GM21390 (cell line): ENCODE results near the gene LCE2D.
"Not testable (repeated sequence)": the region's sequence is repeated elsewhere in the genome, so short reads cannot be mapped to it uniquely, and the experiment has no call there.

Experiments used
- ATAC-seq: cut with Tn5 transposase; IDR thresholded peaks from one replicate; pipeline ENCODE4 v1.9.1; 2021; ENCODE audit not compliant: unreplicated experiment

LCE2D gene, protein sequence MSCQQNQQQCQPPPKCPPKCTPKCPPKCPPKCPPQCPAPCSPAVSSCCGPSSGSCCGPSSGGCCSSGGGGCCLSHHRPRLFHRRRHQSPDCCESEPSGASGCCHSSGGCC

DNA sequence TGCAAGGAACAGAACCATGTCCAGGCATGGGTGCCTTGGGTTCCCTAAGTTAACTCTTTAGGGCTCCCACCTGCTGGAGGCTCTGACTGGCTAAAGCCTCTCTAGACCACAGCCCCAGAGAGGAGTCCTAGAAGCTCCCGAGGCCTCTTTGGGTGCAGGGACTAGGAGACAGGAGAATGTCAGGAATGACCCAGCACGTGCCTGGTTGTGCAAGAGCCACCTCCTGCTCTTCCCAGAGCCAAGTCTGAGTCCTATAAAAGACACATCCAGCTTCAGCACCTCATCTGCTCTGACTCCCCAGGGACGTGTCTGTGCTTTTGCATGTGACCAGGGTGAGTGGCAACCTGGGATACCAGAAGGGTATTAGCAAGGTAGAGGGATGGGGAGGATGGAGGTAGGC, at the start of gene LCE2D:
Gene LCE2D, plus strand, starts transcription at position 283 of the 400 bp plus-strand sequence. CDS start 726 bp downstream, outside the sequence.
- no peak for ATAC-seq

DNA sequence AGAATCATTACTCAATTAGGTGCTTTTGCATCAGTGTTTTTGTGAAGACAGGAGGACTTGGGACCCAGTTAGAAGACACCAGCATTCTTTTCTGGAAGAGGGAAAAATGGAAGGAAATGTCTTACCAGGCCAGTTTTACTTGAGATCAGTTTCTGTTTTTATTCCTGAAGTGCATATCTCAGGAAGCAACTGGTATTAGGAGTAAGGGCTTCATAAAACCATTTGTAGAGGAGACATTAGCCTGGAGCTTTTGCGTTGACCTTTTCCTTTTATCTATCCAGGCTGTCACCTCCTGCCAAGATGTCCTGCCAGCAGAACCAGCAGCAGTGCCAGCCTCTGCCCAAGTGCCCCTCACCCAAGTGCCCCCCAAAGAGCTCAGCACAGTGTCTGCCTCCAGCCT, 49.7 kb upstream of the LCE2D start, which contains the start of gene LCE3B:
Gene LCE3B, plus strand, starts transcription at position 301 of the 400 bp plus-strand sequence. Its CDS starts 0 bp downstream, at position 301.
- no peak for ATAC-seq

DNA sequence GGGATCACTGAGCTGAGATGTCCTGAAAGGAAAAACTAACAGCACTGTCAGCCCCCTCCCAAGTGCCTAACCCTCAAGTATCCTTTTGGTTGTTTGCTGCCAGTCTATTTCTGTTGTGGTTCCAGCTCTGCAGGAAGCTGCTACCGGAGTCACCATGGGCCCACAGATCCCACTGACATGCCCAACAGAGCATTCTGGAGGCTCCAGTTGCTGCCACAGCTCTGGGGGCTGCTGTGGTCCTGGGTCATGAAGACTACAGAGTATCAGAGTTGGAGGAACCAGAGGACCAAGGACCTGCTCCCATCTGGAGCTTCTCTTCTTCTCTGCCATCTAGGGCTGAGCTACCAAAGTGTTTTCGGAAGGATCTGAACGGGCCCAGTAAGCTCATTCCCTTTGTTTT, 41.2 kb upstream of the LCE2D start:
- no peak for ATAC-seq

DNA sequence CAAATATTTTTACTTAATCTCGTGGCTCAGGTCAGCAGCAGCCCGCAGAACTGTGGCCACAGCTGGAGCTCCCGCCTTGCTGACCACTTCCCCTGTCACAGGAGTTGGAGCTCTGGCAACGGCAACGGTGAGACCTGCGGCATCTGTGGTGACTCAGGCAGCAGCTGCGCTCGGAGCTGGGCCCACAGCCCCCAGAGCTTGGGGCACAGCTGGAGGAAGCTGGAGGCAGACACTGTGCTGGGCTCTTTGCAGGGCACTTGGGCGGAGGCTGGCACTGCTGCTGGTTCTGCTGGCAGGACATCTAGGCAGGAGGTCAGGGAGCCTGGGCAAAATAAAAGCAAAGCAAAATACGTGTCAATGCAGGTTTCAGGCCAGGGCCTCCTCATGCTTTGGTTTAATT, 40.4 kb upstream of the LCE2D start, which contains the start of gene LCE3A:
Gene LCE3A, minus strand, starts transcription at position 301 of the 400 bp plus-strand sequence. Its CDS starts 0 bp downstream, at position 301.
- no peak for ATAC-seq

DNA sequence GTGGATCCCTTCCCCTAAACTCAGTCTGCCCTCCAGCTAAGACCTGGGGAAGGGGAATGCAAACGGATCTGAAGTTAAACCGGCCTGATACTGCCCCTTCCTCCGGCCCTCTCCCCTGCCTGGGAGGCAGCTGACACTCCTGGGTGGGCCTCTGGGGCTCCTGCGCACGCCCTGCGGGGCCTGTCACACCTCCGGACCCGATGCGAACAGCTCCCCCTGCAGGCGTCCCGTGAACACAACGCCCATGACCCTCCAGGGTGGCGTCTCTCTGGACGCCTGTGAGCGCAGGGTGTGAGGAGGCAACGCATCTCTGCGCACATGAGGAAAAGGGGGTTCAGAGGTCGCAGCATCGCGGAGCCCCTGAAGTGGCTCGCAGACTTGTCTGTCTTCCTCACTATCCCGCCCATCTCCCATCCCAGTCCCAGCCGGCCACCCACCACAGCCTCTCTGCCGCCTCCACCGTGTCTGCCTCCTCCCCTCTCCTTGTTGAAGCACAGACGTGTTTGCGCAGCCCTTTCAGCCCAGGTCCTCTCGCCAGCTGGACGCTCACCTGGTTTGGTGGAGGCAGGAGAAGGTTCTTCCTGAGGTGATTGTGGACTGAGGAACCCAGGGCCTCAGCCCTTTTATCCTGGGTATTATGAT, 39.9 kb upstream of the LCE2D start:
- ATAC-seq, result no peak

DNA sequence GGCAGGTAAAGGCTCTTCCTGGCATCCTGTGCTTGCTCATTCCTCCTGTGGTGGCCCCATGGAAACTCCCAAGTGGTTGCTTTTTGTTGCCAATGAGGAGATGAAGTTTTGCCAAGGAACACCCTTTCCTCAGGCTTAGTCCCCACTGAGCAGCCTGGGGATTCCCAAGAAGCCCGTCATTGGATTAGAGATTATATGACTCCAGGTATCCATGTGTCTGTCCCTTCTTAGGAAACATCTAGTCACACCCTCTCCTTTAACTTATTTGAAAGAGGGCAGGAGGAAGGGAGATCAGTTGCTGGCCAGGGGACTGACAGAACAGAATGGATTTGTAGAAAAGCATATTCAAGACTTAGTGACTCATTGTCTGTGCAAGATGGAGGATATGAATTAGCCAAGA, 36.4 kb upstream of the LCE2D start:
- ATAC-seq, result no peak

DNA sequence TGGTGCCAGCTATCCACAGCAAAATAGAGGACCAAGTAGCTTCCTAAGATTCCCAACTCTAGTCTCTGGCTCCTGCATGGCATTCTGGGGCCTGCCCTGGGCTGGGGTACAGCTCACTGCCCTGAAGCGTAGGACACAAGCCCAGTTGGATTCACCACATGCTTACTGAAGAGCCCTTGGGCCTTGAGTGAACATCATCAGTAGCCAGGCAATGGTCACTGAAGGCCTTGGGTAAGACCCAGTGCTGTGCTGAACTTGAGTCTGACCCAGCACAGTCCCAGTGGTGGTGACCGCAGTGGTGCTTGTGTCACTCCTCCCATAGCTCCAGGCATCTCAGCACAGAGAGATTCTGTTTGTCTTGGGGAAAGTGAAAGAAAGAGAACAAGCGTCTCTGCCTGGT, 32.6 kb upstream of the LCE2D start:
- no peak for ATAC-seq

DNA sequence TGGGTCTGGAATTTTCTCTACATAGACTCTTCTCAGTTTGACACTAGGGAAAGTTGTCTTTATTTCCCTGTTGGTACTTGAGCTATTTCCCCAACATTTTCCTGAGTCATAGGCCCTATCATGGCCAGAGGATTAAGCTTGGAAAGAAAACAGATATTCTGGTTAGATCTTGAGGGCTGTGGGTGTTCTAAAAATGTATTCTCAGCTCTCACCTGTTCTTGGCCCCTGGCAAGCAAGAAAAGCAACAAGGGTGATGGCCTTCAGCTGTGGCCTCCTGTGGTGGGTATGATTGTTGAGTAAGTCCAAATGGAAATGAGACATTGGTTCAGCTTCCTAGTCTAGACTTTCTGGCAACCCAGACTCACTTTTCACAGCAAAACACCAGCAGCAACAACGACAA, 22.8 kb upstream of the LCE2D start:
- ATAC-seq, result no peak

DNA sequence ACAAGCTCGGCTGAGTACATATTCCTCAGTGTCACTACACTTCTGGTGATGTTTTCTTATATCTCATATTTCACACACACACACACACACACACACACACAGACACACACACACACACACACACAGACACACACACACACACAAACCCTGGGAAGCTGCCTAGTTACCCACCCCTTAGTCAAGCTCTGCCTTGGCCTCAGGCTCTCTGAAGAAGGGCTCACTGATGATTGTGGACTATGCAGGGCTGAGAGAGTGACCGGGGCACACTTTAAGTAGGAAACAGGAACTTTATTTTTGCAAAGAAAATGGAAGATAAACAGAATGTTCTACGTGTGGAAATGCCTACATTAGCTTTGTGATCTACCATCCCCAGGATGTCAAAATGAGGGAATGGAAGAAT, 19.2 kb upstream of the LCE2D start:
- ATAC-seq, result no peak

DNA sequence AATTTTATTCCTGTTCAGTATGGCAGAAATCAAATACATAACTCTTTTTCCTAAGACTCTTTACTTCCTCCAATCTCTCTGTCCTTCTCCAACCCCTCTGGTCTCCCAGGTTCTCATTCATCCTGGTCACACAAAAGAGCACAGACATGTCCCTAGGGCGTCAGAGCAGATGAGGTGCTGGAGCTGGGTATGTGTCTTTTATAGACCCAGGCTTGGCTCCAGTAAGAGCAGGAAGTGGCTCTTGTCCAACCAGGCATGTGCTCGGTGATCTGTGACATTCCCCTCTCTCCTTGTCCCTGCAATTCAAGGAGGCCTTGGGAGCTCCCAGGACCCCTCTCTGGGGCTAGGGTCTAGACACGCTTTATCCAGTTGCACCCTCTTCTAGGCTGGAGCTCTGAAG, 18.0 kb upstream of the LCE2D start:
- ATAC-seq, result no peak

DNA sequence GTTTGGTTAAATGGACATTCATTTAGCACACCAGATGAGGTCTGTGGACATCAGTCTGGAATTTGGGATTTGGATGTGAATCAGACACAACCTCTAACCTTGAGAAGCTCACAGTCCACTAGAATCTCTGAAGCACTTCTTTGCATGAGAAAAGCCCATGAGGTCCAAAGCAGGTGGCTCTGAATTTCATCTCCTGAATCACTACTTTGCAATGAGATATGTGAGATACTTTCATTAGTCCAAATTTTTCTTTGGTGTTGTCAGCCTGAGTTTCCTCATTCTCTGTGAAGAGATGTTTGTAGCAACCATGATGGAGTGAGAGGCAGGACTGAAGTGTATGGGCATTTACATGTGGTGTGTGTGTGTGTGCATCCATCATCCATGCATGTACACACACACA, 16.5 kb upstream of the LCE2D start:
- ATAC-seq, result no peak

DNA sequence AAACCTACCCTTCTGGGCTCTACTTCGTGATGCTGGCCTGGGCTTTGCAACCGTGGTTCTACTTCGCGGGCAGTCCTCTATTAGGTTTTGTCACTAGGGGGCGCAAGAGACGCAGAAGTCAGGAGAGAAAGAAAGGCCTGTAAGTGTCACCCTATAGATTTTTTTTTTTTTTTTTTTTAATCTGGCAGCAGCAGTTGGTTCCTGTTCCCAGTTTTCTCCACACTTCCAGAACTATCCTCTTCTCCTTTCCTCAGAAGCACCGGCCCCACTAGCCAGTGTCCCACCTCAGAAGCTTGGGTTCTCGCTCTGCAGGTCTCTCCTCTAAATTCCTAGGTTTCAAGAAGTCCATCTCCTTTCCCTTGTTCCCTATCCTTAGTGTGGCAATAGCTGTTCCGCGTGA, 9.1 kb upstream of the LCE2D start:
- no peak for ATAC-seq

DNA sequence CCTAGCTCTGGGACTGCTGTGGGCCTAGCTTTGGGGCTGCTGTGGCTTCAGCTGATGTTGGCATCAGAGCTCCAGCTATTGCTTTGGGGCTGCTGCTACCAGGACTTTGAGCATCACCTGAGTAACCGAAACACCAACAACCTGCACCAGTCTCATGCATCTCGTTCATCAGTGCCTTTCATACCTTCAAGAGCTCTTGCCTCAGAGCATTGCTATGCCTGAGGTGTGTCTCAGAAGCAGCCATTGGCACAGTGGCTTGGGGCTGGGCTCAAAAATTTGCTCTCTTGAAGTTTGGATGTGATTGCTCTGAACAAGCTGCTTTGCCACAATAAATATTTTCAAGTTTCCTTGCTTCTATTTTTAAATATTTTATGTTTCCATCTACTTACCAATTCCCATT, 6.7 kb upstream of the LCE2D start:
- no peak for ATAC-seq

DNA sequence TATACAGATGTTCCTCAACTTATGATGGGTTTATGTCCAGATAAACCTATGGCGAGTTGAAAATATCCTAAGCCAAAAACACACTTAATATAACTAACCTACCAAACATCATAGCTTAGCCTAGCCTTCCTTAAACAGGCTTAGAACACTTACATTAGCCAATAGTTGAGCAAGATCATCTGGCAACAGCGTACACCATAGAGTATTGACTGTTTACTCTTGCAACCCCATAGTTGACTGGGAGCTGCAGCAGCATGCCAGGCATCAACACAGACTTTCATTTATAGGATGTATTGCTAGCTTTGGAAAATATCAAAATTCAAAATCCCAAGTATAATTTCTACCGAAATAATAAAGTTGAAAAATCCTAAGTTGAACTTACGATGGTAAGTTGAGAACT, 5.5 kb upstream of the LCE2D start:
- ATAC-seq, result no peak

DNA sequence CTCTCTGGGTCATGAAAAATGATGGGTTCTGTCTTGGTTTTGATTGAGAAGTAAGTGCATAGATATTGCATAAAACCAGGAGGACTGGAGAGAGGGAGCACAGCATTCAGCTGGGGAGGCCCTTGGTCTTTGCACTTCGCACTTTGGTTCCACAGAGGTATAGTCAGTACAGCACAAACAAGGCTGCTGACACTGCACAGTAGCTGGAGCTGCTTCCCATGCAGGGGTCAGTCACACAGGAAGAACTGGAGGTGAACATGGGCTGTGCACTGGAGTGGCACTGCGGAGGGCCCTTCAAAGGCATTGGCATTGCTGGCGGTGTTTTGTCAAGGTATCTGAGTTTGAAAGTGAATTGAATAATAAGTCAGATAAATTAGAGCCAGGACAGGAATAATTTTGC, 4.5 kb upstream of the LCE2D start:
- ATAC-seq, result no peak

DNA sequence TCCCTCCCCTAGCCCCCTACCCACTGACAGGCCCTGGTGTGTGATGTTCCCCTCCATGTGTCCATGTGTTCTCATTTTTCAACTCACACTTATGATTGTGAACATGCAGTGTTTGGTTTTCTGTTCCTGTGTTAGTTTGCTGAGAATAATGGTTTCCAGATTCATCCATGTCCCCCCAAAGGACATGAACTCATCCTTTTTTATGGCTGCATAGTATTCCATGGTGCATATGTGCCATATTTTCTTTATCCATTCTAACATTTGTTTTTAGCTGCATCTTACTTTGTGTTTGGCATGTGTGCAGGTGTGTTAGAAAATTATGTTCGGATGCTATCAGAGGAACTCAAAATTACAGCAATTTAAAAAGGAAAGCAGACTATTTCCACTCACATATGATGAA, 3.0 kb downstream of the LCE2D start:
- ATAC-seq, result not testable (repeated sequence)

DNA sequence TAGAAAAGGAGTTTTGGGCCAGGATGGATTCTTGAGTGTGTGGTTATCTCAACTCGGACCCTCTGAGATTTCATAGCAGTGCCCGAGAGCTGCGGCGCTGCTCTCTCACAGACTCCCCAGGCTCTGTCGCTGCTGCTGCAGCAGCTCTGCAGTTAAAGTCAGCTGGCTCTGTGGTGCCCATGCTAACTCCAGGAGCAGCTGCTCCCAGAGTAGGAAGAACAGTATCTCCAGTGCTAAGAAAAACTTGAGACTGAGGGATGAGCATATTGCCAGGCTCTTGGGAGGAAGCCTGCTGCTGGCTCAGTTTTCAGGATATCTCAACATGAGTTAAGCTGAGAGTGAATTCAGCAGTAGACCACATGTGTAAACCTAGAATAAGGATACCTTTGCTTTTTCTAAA, 4.5 kb downstream of the LCE2D start:
- no peak for ATAC-seq

DNA sequence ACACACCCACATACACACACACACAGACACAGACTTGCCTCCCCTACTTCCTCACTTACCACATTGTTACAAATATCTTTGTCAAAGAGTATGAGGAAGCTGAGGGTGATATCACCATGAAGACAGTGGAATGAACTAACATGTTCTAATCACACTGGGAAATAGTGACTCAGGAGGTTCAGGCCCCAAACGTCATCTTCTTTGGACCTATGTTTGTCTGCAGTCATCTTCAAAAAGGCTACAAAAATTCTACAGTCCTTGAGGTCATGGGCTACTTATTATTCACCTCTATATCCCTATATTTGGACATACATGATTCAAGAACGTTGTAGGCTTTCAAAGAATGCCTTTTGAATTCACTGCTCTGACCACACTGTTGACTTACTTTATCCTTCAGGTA, 9.8 kb downstream of the LCE2D start:
- no peak for ATAC-seq

DNA sequence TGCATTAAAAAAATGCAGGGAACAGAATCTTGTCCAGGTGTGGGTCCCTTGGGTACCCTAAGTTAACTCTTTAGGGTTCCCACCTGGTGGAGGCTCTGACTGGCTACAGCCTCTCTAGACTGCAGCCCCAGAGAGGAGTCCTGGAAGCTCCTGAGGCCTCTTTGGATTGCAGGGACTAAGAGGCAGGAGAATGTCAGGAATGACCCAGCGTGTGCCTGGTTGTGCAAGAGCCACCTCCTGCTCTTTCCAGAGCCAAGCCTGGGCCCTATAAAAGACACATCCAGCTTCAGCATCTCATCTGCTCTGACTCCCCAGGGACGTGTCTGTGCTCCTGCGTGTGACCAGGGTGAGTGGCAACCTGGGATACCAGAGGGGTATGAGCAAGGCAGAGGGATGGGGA, 11.8 kb downstream of the LCE2D start, which contains the start of gene LCE2C:
Gene LCE2C, plus strand, starts transcription at position 297 of the 400 bp plus-strand sequence. CDS start 737 bp downstream, outside the sequence.
- ATAC-seq, result not testable (repeated sequence)

DNA sequence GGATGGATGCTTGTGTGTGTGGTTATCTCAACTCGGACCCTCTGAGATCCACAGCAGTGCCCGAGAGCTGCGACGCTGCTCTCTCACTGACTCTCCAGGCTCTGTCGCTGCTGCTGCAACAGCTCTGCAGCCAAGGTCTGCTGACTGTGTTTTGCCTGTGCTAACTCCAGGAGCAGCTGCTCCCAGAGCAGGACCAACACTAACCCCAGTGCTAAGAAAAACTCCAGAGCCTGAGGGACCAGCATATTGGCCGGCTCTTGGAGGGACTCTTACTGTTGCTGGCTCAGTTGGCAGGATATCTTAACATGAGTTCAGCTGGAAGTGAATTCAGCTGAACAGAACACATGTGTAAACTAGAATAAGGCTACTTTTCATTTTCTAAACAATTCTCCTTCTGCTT, 16.3 kb downstream of the LCE2D start:
- ATAC-seq, result no peak

DNA sequence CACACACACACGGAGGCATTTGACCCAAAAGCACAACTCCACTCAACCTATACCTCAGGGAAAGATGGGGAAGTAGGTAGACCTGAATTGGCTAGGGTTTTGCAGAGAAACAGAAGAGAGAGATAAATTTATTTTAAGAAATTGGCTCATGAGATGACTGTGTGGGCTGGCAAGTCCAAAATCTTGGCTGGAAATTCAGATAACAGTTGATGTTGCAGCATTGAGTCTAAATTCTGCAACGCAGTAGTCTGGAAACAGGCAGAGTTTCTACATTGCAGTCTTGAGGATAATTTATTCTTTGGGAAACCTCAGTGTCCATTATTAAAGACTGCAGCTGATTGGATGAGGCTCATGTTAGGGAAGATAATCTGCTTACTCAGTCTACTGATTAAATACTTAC, 18.4 kb downstream of the LCE2D start:
- ATAC-seq, result no peak

DNA sequence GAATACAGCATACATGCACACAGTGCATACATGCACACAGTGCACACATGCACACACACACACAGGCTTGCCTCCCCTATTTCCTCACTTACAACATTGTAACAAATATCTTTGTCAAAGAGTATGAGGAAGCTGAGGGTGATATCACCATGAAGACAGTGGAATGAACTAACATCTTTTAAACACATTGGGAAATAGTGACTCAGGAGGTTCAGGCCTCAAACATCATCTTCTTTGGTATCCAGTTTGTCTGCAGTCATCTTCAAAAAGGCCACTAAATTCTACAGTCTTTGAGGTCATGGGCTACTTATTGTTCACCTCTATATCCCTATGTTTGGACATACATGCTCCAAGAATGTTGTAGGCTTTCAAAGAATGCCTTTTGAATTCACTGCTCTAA, 20.7 kb downstream of the LCE2D start:
- ATAC-seq, result no peak

DNA sequence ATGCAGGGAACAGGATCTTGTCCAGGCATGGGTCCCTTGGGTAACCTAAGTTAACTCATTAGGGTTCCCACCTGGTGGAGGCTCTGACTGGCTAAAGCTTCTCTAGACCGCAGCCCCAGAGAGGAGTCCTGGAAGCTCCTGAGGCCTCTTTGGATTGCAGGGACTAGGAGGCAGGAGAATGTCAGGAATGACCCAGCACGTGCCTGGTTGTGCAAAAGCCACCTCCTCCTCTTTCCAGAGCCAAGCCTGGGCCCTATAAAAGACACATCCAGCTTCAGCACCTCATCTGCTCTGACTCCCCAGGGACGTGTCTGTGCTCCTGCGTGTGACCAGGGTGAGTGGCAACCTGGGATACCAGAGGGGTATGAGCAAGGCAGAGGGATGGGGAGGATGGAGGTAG, 22.6 kb downstream of the LCE2D start, which contains the start of gene LCE2B:
Gene LCE2B, plus strand, starts transcription at position 301 of the 400 bp plus-strand sequence. CDS start 721 bp downstream, outside the sequence.
- ATAC-seq, result not testable (repeated sequence)
